ENCODE measurements around the gene LY6G5B. TPM values are rescaled to one million over a fixed set of nuclear protein-coding genes. Genes with fewer than 3 reads are reported as not detected.
A peak's percentile ranks its signal among the peaks of the same experiment; 100 is the strongest.

LY6G5B gene
- polyA plus RNA-seq, 1 of the 3 experiments (the other 2 are of a cell fraction): 12.7 TPM

DNA sequence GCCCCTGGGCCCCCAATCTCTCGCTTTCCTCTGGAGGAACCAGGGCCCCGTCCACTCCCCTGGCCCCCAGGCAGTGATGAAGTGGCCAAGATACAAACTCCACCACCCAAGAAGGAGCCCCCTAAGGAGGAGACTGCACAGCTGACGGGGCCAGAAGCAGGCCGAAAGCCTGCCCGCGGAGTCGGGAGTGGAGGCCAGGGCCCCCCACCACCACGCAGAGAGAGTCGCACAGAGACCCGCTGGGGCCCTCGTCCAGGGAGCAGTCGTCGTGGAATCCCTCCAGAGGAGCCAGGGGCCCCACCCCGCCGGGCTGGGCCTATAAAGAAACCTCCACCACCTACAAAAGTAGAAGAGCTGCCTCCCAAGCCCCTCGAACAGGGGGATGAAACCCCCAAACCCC, 38.6 kb upstream of the LY6G5B start (continued):
- TF ChIP-seq, protein P1, sequence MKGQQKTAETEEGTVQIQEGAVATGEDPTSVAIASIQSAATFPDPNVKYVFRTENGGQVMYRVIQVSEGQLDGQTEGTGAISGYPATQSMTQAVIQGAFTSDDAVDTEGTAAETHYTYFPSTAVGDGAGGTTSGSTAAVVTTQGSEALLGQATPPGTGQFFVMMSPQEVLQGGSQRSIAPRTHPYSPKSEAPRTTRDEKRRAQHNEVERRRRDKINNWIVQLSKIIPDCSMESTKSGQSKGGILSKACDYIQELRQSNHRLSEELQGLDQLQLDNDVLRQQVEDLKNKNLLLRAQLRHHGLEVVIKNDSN (IDR thresholded peaks at IDR 0.05; ENCODE audit: borderline replicate concordance, low read depth): no peak

DNA sequence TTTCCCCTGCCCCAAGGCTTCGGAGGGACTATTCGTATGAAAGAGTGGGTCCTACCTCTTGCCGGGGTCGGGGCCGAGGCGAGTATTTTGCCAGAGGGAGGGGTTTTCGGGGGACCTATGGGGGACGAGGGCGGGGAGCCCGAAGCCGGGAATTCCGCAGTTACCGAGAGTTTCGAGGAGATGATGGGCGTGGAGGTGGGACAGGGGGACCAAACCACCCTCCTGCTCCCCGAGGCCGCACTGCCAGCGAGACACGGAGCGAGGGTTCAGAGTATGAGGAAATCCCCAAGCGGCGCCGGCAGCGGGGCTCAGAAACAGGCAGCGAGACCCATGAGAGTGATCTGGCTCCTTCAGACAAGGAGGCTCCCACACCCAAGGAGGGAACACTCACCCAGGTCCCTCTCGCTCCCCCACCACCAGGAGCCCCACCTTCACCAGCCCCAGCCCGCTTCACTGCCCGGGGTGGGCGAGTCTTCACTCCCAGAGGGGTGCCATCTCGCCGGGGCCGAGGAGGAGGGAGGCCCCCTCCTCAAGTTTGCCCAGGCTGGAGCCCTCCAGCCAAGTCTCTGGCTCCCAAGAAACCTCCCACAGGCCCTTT, 38.0 kb upstream of the LY6G5B start:
- H3K36me3 ChIP-seq (replicated peaks in 1 of 2; ENCODE audit: control insufficient read depth in 1 of 2, insufficient read depth in 2 of 2, low read length in 1 of 2): peaks cover 60 to 98% of the 10 kb centered on the region in 2 experiments
- no peak overlapping the region for H3K9ac ChIP-seq
- DNase-seq: peak; percentile 42
- peaks cover 32% of the 10 kb centered on the region for H3F3A ChIP-seq (replicated peaks; ENCODE audit: insufficient read depth)
- POLR2A ChIA-PET: no interaction called here
- TF ChIP-seq NFIC (IDR thresholded peaks at IDR 0.05; ENCODE audit: borderline replicate concordance): no peak
- no peak for TF ChIP-seq TCF12 (IDR thresholded peaks at IDR 0.05)
- TF ChIP-seq, protein P2, sequence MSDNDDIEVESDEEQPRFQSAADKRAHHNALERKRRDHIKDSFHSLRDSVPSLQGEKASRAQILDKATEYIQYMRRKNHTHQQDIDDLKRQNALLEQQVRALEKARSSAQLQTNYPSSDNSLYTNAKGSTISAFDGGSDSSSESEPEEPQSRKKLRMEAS (IDR thresholded peaks at IDR 0.05; ENCODE audit: low read depth): no peak
- TF ChIP-seq MXI1 (IDR thresholded peaks at IDR 0.05; ENCODE audit: low read depth, low read length): no peak
- TF ChIP-seq JUND (IDR thresholded peaks at IDR 0.05): no peak
- TF ChIP-seq TEAD4 (IDR thresholded peaks at IDR 0.05; ENCODE audit: borderline replicate concordance, insufficient read depth): no peak
- TF ChIP-seq FOXM1 (IDR thresholded peaks at IDR 0.05; ENCODE audit: low read depth): no peak
- TF ChIP-seq, protein P3, sequence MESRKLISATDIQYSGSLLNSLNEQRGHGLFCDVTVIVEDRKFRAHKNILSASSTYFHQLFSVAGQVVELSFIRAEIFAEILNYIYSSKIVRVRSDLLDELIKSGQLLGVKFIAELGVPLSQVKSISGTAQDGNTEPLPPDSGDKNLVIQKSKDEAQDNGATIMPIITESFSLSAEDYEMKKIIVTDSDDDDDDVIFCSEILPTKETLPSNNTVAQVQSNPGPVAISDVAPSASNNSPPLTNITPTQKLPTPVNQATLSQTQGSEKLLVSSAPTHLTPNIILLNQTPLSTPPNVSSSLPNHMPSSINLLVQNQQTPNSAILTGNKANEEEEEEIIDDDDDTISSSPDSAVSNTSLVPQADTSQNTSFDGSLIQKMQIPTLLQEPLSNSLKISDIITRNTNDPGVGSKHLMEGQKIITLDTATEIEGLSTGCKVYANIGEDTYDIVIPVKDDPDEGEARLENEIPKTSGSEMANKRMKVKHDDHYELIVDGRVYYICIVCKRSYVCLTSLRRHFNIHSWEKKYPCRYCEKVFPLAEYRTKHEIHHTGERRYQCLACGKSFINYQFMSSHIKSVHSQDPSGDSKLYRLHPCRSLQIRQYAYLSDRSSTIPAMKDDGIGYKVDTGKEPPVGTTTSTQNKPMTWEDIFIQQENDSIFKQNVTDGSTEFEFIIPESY (IDR thresholded peaks at IDR 0.05; ENCODE audit: borderline replicate concordance, low read depth): no peak
- TF ChIP-seq RAD21 (IDR thresholded peaks at IDR 0.05; ENCODE audit: low read length): no peak
- no peak for TF ChIP-seq EZH2phosphoT487 (IDR thresholded peaks at IDR 0.05; ENCODE audit: borderline replicate concordance, low read depth)
- TF ChIP-seq FOXJ3 (CRISPR knock-in tag; IDR thresholded peaks at IDR 0.05): no peak
- TF ChIP-seq, protein P4, sequence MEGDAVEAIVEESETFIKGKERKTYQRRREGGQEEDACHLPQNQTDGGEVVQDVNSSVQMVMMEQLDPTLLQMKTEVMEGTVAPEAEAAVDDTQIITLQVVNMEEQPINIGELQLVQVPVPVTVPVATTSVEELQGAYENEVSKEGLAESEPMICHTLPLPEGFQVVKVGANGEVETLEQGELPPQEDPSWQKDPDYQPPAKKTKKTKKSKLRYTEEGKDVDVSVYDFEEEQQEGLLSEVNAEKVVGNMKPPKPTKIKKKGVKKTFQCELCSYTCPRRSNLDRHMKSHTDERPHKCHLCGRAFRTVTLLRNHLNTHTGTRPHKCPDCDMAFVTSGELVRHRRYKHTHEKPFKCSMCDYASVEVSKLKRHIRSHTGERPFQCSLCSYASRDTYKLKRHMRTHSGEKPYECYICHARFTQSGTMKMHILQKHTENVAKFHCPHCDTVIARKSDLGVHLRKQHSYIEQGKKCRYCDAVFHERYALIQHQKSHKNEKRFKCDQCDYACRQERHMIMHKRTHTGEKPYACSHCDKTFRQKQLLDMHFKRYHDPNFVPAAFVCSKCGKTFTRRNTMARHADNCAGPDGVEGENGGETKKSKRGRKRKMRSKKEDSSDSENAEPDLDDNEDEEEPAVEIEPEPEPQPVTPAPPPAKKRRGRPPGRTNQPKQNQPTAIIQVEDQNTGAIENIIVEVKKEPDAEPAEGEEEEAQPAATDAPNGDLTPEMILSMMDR (IDR thresholded peaks at IDR 0.05): no peak
- TF ChIP-seq GATA2 (CRISPR knock-in tag; IDR thresholded peaks at IDR 0.05): no peak
- TF ChIP-seq, protein P5, sequence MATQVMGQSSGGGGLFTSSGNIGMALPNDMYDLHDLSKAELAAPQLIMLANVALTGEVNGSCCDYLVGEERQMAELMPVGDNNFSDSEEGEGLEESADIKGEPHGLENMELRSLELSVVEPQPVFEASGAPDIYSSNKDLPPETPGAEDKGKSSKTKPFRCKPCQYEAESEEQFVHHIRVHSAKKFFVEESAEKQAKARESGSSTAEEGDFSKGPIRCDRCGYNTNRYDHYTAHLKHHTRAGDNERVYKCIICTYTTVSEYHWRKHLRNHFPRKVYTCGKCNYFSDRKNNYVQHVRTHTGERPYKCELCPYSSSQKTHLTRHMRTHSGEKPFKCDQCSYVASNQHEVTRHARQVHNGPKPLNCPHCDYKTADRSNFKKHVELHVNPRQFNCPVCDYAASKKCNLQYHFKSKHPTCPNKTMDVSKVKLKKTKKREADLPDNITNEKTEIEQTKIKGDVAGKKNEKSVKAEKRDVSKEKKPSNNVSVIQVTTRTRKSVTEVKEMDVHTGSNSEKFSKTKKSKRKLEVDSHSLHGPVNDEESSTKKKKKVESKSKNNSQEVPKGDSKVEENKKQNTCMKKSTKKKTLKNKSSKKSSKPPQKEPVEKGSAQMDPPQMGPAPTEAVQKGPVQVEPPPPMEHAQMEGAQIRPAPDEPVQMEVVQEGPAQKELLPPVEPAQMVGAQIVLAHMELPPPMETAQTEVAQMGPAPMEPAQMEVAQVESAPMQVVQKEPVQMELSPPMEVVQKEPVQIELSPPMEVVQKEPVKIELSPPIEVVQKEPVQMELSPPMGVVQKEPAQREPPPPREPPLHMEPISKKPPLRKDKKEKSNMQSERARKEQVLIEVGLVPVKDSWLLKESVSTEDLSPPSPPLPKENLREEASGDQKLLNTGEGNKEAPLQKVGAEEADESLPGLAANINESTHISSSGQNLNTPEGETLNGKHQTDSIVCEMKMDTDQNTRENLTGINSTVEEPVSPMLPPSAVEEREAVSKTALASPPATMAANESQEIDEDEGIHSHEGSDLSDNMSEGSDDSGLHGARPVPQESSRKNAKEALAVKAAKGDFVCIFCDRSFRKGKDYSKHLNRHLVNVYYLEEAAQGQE (IDR thresholded peaks at IDR 0.05; ENCODE audit: low read depth, low read length): no peak
- no peaks in the 10 kb centered on the region; a peak in 1 of 4 replicates for H3K4me1 ChIP-seq (ENCODE audit: control insufficient read depth in 1 of 2, insufficient read depth in 2 of 2, low read depth in 1 of 2, low read length in 1 of 2)
- no peak overlapping the region for H3K4me2 ChIP-seq
- no peak overlapping the region for H3K4me3 ChIP-seq (ENCODE audit: low read depth in 2 of 2, low read length in 1 of 2)
- no peak overlapping the region for H2AFZ ChIP-seq (ENCODE audit: low read depth)
- 94% methylated on average over 30 of the region's 32 CpGs for WGBS (ENCODE audit: low lambda C conversion rate)
- H3K27me3 ChIP-seq (ENCODE audit: insufficient read depth): no peaks in the 10 kb centered on the region
- H3K27ac ChIP-seq (ENCODE audit: low read depth in 2 of 2, low read length in 1 of 2): no peak overlapping the region; a peak in 1 of 4 replicates
- H3K9me2 ChIP-seq: no peaks in the 10 kb centered on the region
- CTCF ChIA-PET: interaction anchor here (1.0 kb wide), 1 partner anchor 10 kb away, joined by 4 read pairs; no protein-coding TSS in a partner anchor
- H3K79me2 ChIP-seq (ENCODE audit: insufficient read depth): peaks cover 25% of the 10 kb centered on the region; the same call in 1 of the 2 replicates
- peaks cover 19% of the 10 kb centered on the region; the same call in 1 of the 2 replicates for H4K20me1 ChIP-seq (ENCODE audit: insufficient read depth)
- H3K9me3 ChIP-seq: no peaks in the 10 kb centered on the region

Measured in SK-N-SH (cell line).